ENCODE measurements around the gene TF.

TF gene

GRCh38 chr3:133836497-133837158 lies 90.4 kb downstream of the TF start:
- DNase-seq = no peak

GRCh38 chr3:133837487-133838295 lies 91.5 kb downstream of the TF start:
- no peak for DNase-seq

GRCh38 chr3:133838296-133838789 lies 92.2 kb downstream of the TF start:
- no peak for DNase-seq

GRCh38 chr3:133838916-133839800 lies 93.0 kb downstream of the TF start:
- DNase-seq = no peak

GRCh38 chr3:133840055-133840737 lies 94.0 kb downstream of the TF start:
- no peak for DNase-seq

- no peak for DNase-seq
Measured at GRCh38 chr3:133840767-133841166, 94.6 kb downstream of the TF start.

- DNase-seq = no peak
Measured at GRCh38 chr3:133841196-133841595, 95.0 kb downstream of the TF start.

GRCh38 chr3:133842158-133842557 lies 96.0 kb downstream of the TF start:
- DNase-seq = no peak

GRCh38 chr3:133843634-133844033 lies 97.4 kb downstream of the TF start:
- DNase-seq = no peak

GRCh38 chr3:133845127-133845526 lies 98.9 kb downstream of the TF start:
- DNase-seq = no peak

Measured in right kidney (tissue), 1 donor.